Panc1 (cell line): ENCODE measurements around the gene RBM19. TPM values are rescaled to one million over a fixed set of nuclear protein-coding genes. Genes with fewer than 3 reads are reported as not detected.

Source experiments
- ATAC-seq: fragments of 200-7000 bp; cut with Tn5 transposase; 2 replicates; pipeline ENCODE4 v1.9.1; 2020; ENCODE audit warnings: mild to moderate bottlenecking, moderate library complexity
- BruUV-seq: library from RNA; stranded (reverse); fragments of 400-500 nt; replicated peaks from 2 replicates; lab custom pipeline; 2021; lab: Mats Ljungman, UMichigan
- CTCF ChIA-PET: fragments of 300-600 bp; sonication (Branson Sonifier 250); formaldehyde crosslinking; loops from one replicate; lab custom pipeline; 2022; ENCODE audit warnings: antibody characterized with exemption; lab: Charles Lee
- POLR2A ChIA-PET: fragments of 300-600 bp; sonication (Branson Sonifier 250); formaldehyde crosslinking; loops from one replicate; lab custom pipeline; 2022; ENCODE audit warnings: antibody characterized with exemption; lab: Charles Lee
- DNase-seq: peaks from one replicate; pipeline ENCODE4 v3.0.0-alpha.2; 2010; ENCODE audit warnings: low read depth, low spot score
- H3K27ac ChIP-seq: 2 replicates; pipeline ENCODE4 v1.5.1; 2011; ENCODE audit warnings: mild to moderate bottlenecking, low read length, inconsistent platforms
- H3K27me3 ChIP-seq: fragments of 200-500 bp; sonication (Bioruptor generic); 2 replicates; pipeline ENCODE4 v1.6.0; 2014; ENCODE audit warnings: low read length, inconsistent platforms; ENCODE audit not compliant: control insufficient read depth, insufficient read depth
- H3K36me3 ChIP-seq: fragments of 200-500 bp; sonication (Bioruptor generic); 2 replicates; pipeline ENCODE4 v1.5.1; 2014; ENCODE audit warnings: inconsistent platforms, mild to moderate bottlenecking, low read length, moderate library complexity; ENCODE audit not compliant: control insufficient read depth, insufficient read depth
- H3K4me1 ChIP-seq: 2 replicates; pipeline ENCODE4 v1.5.1; 2011; ENCODE audit warnings: inconsistent platforms, mild to moderate bottlenecking, low read length, moderate library complexity; ENCODE audit not compliant: control insufficient read depth, insufficient read depth
- H3K4me3 ChIP-seq, 2 experiments: 2 replicates each; pipeline ENCODE4 v1.5.1; 2011 to 2012; ENCODE audit warnings: low read depth in 2 of 2, low read length in 2 of 2, mild to moderate bottlenecking in 2 of 2, inconsistent platforms in 1 of 2, moderate library complexity in 1 of 2
- H3K9me3 ChIP-seq: fragments of 200-500 bp; sonication (Bioruptor generic); 2 replicates; pipeline ENCODE4 v1.5.1; 2014; ENCODE audit warnings: low read depth, mild to moderate bottlenecking, inconsistent platforms, low read length, moderate library complexity; ENCODE audit not compliant: control insufficient read depth, insufficient read depth
- CTCF ChIP-seq: fragments of 450-650 bp; IDR thresholded peaks from 2 replicates; pipeline ENCODE4 v1.5.1; 2017; ENCODE audit warnings: mild to moderate bottlenecking
- POLR2AphosphoS5 ChIP-seq: IDR thresholded peaks from 2 replicates; pipeline ENCODE4 v1.6.1; 2012; ENCODE audit warnings: mild to moderate bottlenecking, low read depth, low read length, moderate library complexity
- REST ChIP-seq, 2 experiments: IDR thresholded peaks; 2 replicates each; pipeline ENCODE4 v1.6.1; 2011 to 2012; ENCODE audit warnings: low read depth in 2 of 2, control low read depth in 1 of 2, low read length in 1 of 2, mild to moderate bottlenecking in 1 of 2, moderate library complexity in 1 of 2; ENCODE audit not compliant: insufficient read depth in 1 of 2
- SIN3A ChIP-seq: IDR thresholded peaks from 2 replicates; pipeline ENCODE4 v1.6.1; 2012; ENCODE audit warnings: low read depth, mild to moderate bottlenecking, low read length, moderate library complexity, borderline replicate concordance; ENCODE audit not compliant: insufficient read depth
- TCF7L2 ChIP-seq: IDR thresholded peaks from 2 replicates; pipeline ENCODE4 v1.6.1; 2011; ENCODE audit warnings: mild to moderate bottlenecking, low read depth, low read length, inconsistent platforms
- in situ Hi-C: cut with HindIII; loops from 2 replicates; pipeline ENCODE4 v1.10.0; 2016; ENCODE audit warnings: low sequenced_read_pairs, low pct_unique_long_range_greater_than_20kb
- intact Hi-C: fragments of 100-400 bp; cut with micrococcal nuclease; formaldehyde crosslinking; loops from one replicate; pipeline ENCODE4 v1.10.0; 2022; ENCODE audit not compliant: unreplicated experiment
- total RNA-seq: library from RNA; stranded (reverse); gene quantifications from one replicate; pipeline ENCODE4 v1.2.1, GENCODE V29; 2021; ENCODE audit not compliant: unreplicated experiment

RBM19 gene
- total RNA-seq, 1 experiment from 2014 or later = 44.8 TPM

GRCh38 chr12:113940357-113941207 is 25.5 kb downstream of the RBM19 start:
- in situ Hi-C loops = no loop called here
- Histone ChIP-seq H3K4me1 (no peaks in the 10 kb centered on the region), H3K27ac (no peak overlapping the region), H3K9me3 (no peaks in the 10 kb centered on the region), H3K36me3 (peaks cover 2% of the 10 kb centered on the region; the same call in 1 of the 2 replicates), H3K27me3 (no peaks in the 10 kb centered on the region), H3K4me3 (no peak overlapping the region)
- CTCF ChIA-PET = interaction anchor here (0.6 kb wide), 1 partner anchor 23 kb away, joined by 5 read pairs; no protein-coding TSS in a partner anchor
- ATAC-seq = no peak
- no peak for DNase-seq
- intact Hi-C loops = no loop called here
- no peak for TF ChIP-seq TCF7L2
- TF ChIP-seq SIN3A = no peak
- TF ChIP-seq CTCF = no peak
- TF ChIP-seq REST (IDR thresholded peaks at IDR 0.05; ENCODE audit: insufficient read depth in 1 of 2, low read depth in 2 of 2, low read length in 1 of 2) = no peak
- no peak for TF ChIP-seq POLR2AphosphoS5
- no TSS peak for BruUV-seq
- POLR2A ChIA-PET = no interaction called here

GRCh38 chr12:113939867-113940266 is 26.3 kb downstream of the RBM19 start:
- no peaks in the 10 kb centered on the region for H3K27me3 ChIP-seq
- CTCF ChIA-PET = no interaction called here
- H3K27ac ChIP-seq = no peak overlapping the region
- no peaks in the 10 kb centered on the region for H3K9me3 ChIP-seq
- in situ Hi-C loops = no loop called here
- H3K36me3 ChIP-seq = peaks cover 2% of the 10 kb centered on the region; the same call in 1 of the 2 replicates
- DNase-seq = no peak
- H3K4me3 ChIP-seq = no peak overlapping the region
- H3K4me1 ChIP-seq = no peaks in the 10 kb centered on the region
- no peak for ATAC-seq
- no TSS peak for BruUV-seq
- TF ChIP-seq SIN3A = no peak
- TF ChIP-seq REST (IDR thresholded peaks at IDR 0.05; ENCODE audit: insufficient read depth in 1 of 2, low read depth in 2 of 2, low read length in 1 of 2) = no peak
- no peak for TF ChIP-seq POLR2AphosphoS5
- POLR2A ChIA-PET = no interaction called here
- intact Hi-C loops = no loop called here
